HuH-7.5 (cell line): ENCODE measurements around the gene TAF8.

ENCODE experiments used
- DNase-seq: peaks from one replicate; pipeline ENCODE4 v3.0.0; 2011; ENCODE audit warnings: low spot score

Gene TAF8

GRCh38 chr6:42095776-42096541 lies 45.6 kb downstream of the TAF8 start:
- no peak for DNase-seq

DNA sequence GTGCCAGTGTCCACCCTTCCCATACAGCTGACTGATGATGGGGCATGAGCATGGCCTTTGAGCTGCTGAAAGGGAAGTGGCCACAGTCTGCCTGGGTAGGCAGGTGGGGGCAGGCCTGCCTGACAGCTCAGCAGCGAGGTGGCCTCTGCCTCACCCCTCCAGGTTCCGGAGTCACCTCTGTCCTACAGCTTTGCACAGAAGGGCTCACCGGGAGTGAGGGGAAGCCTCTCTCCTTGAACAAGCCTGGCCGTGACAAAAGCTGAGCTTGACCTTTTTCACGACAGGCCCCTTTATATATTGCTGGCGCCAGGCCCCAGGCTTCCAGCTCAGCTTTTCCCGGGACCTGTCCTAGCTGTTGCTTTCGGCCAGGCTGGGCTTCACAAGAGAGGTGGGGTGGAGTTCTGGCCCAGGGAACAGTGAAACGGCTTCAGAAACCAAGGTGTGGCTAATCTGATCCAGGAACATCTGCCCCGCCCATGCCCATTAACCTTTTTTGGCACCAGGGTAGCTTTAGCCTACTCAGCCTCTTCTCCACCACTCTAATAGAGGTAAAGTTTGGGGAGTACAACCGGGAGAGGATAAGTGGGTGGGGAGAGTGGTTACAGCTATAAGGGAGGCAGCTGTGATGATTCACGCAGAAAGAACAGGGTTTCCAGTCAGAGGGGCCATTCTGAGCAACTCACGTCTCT lies 49.2 kb downstream of the TAF8 start:
- DNase-seq: no peak

- no peak for DNase-seq
These were observed 49.9 kb downstream of the TAF8 start for GRCh38 chr6:42100029-42100901.

DNA sequence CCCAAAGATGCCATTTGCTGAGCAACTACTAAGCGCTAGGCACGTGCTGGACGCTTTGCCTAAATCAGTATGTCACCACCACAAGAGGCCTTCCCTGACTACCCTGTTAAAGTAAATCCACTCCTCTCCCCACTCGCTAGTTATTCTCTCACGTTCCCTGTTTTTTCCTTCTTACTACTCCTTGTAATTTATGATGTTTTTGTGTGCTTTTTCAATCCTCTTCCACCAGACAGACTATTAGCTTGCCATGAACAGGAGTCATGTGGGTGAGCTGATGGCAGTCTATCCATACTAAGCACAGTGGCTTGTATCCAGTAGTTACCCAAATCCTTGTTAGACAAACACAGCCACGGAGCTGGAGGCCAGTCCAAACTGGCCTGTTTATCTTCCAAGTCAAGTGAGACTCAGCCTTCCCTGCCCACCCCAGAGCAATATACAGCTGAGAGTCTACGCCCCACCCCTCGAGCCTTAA lies 50.9 kb downstream of the TAF8 start:
- no peak for DNase-seq

DNA sequence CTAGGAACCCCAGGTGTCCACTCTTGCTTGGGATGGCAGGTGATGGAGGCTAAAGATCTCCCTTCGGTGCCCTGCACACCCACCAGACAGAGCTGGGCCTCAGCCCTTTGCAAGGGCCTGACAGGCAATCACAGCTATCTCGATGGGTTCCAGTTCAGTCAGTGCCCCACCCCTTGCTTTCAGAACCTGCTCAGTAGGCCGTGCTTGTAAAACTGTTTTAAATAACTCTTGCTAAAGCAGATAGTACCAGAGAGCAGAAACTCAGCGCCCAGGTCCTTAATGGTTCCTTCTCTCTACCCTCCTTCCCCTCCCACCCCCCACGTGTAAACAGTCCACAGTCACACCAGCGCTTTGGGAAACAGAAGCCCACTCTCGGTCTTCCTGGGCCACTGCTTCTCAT lies 52.9 kb downstream of the TAF8 start:
- no peak for DNase-seq

DNA sequence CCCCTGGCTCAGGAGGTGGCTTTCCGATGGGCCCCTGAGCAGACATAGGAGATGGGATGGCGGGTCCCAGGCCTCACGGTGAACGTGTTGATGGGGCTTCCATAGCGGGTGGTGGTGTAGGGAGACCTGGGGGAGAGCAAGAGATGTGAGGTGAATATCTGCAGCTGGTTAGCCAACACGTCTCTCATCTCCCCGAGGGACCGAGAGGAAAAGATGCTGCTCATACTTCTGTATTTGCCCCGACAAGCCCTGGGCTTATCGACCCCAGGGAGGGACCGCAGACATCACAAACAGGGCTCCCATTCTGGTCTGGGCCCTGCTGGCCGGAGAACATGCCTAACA lies 53.4 kb downstream of the TAF8 start:
- no peak for DNase-seq

GRCh38 chr6:42104095-42104803 lies 53.9 kb downstream of the TAF8 start:
- peak; percentile 77 for DNase-seq

GRCh38 chr6:42104804-42105125 lies 54.4 kb downstream of the TAF8 start:
- no peak for DNase-seq

GRCh38 chr6:42105156-42105648 lies 54.9 kb downstream of the TAF8 start:
- no peak for DNase-seq

GRCh38 chr6:42105709-42106108 lies 55.4 kb downstream of the TAF8 start:
- DNase-seq: no peak

- no peak for DNase-seq
These were observed 56.0 kb downstream of the TAF8 start for GRCh38 chr6:42106112-42107023.

- DNase-seq: no peak
These were observed 57.7 kb downstream of the TAF8 start for GRCh38 chr6:42108071-42108470.

GRCh38 chr6:42110683-42111082 lies 60.4 kb downstream of the TAF8 start:
- no peak for DNase-seq

- DNase-seq: no peak
These were observed 62.0 kb downstream of the TAF8 start for GRCh38 chr6:42112351-42112750.

- DNase-seq: no peak
These were observed 63.8 kb downstream of the TAF8 start for GRCh38 chr6:42113936-42114636.

GRCh38 chr6:42117843-42118161 lies 67.5 kb downstream of the TAF8 start:
- no peak for DNase-seq

DNA sequence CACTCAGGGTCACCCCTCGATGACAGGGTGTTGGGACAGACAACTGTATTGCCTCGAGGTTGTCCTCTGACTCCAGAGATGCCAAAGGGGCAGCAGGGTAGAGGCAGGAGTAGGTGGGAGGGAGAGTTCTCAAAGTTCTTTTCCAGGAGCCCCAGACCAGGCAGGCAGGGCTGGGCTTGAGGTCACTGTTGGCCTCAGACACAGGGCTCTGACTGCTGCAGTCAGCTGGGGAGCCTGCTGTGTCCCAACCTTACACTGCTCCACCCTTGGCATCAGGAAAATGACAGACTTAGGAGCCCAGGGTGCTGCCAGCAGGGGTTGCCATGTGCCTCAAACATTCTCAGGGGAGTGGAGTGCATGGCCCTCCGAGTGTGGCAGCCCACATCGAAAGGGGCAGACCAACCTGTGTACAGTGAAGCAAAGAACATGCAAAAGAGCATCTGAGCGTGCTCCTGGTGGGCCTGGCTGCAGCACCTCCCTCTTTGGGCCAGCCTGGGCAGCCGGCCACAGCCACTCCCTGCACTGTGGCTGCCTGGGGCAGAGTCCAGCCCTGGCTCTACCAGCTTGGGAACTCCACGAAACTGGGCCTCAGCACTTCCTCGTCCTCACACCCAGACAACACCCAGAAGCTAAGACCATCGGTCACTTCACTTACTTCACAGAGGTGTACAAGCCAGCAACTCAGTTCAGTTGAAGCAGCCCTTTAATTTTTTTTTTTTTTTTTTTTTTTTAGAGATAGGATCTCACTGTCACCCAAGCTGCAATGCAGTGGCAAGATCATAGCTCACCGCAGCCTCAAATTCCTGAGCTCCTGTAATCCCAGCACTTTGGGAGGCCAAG lies 68.1 kb downstream of the TAF8 start:
- DNase-seq: peak; percentile 55

DNA sequence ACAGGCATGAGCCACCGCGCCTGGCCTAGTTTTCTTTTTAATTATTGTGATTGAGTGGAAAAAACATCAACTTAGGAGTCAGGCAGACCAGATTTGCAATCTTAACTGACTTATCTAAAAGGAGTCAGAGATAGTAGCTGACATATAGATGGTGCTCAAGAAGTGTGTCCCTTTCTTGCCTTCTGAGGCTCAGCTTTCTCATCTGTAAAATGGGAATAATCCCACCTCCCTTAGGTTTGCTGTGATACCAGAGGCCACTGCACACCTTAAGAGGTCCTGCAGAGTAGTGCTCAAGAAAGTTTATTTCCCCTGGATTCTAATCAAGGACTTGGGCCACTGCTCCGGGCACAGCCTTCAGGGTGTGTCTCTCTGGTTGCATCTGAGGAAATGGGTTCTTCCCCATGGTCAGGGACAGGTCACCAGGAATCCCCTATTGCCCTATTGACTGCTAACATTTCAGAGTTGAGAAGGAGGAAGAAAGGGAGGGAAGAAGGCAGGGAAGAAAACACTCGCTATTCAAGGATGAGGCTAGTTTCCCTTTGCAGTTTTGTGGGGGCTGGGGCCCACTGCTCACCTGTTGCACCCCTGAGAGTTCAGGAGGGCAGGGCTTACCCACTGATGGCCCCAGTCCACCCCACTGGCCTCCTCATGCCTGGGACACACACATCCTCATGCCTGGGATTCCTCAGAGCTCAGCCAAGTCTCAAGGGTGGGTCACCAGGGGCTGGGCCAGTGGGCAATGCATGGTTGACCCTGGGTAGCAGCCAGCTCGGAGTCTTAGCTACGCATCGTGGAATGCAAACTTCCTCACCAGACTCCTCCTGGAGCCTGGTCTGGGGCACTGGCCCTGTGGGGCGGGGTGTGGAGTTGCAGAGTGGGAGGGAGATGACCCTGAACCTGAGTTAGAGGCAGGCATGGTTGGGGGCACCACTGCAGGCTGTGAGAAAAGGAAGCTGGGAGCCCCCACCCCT lies 70.9 kb downstream of the TAF8 start:
- no peak for DNase-seq
